K562 (cell line): ENCODE results near the gene RNF19B. TPM values are rescaled to one million over a fixed set of nuclear protein-coding genes. Genes with fewer than 3 reads are reported as not detected.

Experiments used
- ATAC-seq: fragments of 200-7000 bp; cut with Tn5 transposase; 3 replicates; pipeline ENCODE4 v1.9.1; 2020; ENCODE audit warnings: moderate library complexity
- BruUV-seq: library from RNA; stranded (reverse); fragments of 400-500 nt; replicated peaks from 2 replicates; lab custom pipeline; 2021; lab: Mats Ljungman, UMichigan
- CTCF ChIA-PET: fragments of 300-600 bp; formaldehyde crosslinking; extraction: SDS; loops from one replicate; lab custom pipeline; 2021; ENCODE audit warnings: low intra/inter-chr PET ratio; lab: Yijun Ruan, JAX
- POLR2A ChIA-PET: fragments of 300-600, 350-650 bp; sonication (Branson Sonifier 250); formaldehyde crosslinking; extraction: SDS; loops from one replicate; lab custom pipeline; 2021; ENCODE audit warnings: antibody characterized with exemption, inconsistent platforms; lab: Yijun Ruan, JAX
- DNase-seq, 4 experiments: peaks; one replicate each; pipeline versions ENCODE4 v3.0.0 to v3.0.0-alpha.2; 2011 to 2018; ENCODE audit warnings: low spot score in 3 of 4, mixed read lengths in 3 of 4; ENCODE audit errors: extremely low read depth in 1 of 4
- FAIRE-seq: peaks from 2 replicates; lab custom pipeline; 2011; peaks lifted over from hg19 to GRCh38; lab: Jason Lieb, UNC
- H2AFZ ChIP-seq: 2 replicates; pipeline ENCODE4 v1.6.0; 2011; ENCODE audit warnings: low read depth, low read length, control low read depth, inconsistent platforms
- H3K27ac ChIP-seq: fragments of 200-600 bp; 3 replicates; pipeline ENCODE4 v1.8.0; 2011; ENCODE audit warnings: low read depth, mild to moderate bottlenecking, control low read depth, inconsistent platforms, low read length, moderate library complexity, mixed read lengths; ENCODE audit errors: extremely low read depth
- H3K27me3 ChIP-seq, 2 experiments: fragments of 300-600 bp in 1 of 2; 2 replicates in 1 of 2; 3 replicates in 1 of 2; pipeline versions ENCODE4 v1.6.0 to v1.8.0; 2011; ENCODE audit warnings: inconsistent platforms in 2 of 2, low read length in 2 of 2, mild to moderate bottlenecking in 1 of 2, mixed read lengths in 1 of 2, moderate library complexity in 1 of 2; ENCODE audit not compliant: control insufficient read depth in 2 of 2, insufficient read depth in 2 of 2
- H3K36me3 ChIP-seq: fragments of 300-600 bp; 3 replicates; pipeline ENCODE4 v1.8.0; 2011; ENCODE audit warnings: mild to moderate bottlenecking, low read length, inconsistent platforms; ENCODE audit not compliant: control insufficient read depth, insufficient read depth
- H3K4me1 ChIP-seq, 2 experiments: fragments of 200-600 bp in 1 of 2; replicated peaks in 1 of 2; 2 replicates in 1 of 2; 3 replicates in 1 of 2; pipeline versions ENCODE4 v1.5.1 to v1.8.0; 2011; ENCODE audit warnings: inconsistent platforms in 2 of 2, low read length in 2 of 2, mild to moderate bottlenecking in 1 of 2, mixed read lengths in 1 of 2, moderate library complexity in 1 of 2; ENCODE audit not compliant: control insufficient read depth in 2 of 2, insufficient read depth in 2 of 2
- H3K4me2 ChIP-seq: 2 replicates; pipeline ENCODE4 v1.6.1; 2011; ENCODE audit warnings: low read length, control low read depth, inconsistent platforms, mixed read lengths; ENCODE audit not compliant: insufficient read depth
- H3K4me3 ChIP-seq: fragments of 200-600 bp; sonication (generic), shearing (Covaris generic); 2 replicates; pipeline ENCODE4 v1.5.1; 2016; ENCODE audit warnings: control low read depth, inconsistent platforms
- H3K79me2 ChIP-seq: fragments of 200-600 bp; 3 replicates; pipeline ENCODE4 v1.8.0; 2011; ENCODE audit warnings: low read length, inconsistent platforms; ENCODE audit not compliant: control insufficient read depth, insufficient read depth
- H3K9ac ChIP-seq, 2 experiments: 2 replicates each; pipeline versions ENCODE4 v1.6.0 to v1.6.1; 2011; ENCODE audit warnings: low read depth in 2 of 2, low read length in 2 of 2, control low read depth in 1 of 2, inconsistent platforms in 1 of 2, mild to moderate bottlenecking in 1 of 2, mixed read lengths in 1 of 2; ENCODE audit not compliant: insufficient read depth in 1 of 2
- H3K9me1 ChIP-seq: one replicate; pipeline ENCODE4 v1.6.0; 2011; ENCODE audit warnings: inconsistent platforms, mild to moderate bottlenecking, low read length, moderate library complexity; ENCODE audit not compliant: control insufficient read depth, insufficient read depth
- H3K9me3 ChIP-seq: replicated peaks from 2 replicates; pipeline ENCODE4 v1.5.1; 2011; ENCODE audit warnings: low read depth, low read length, inconsistent platforms; ENCODE audit not compliant: control insufficient read depth, insufficient read depth
- H4K20me1 ChIP-seq: replicated peaks from 2 replicates; pipeline ENCODE4 v1.6.1; 2011; ENCODE audit warnings: low read length, inconsistent platforms, mixed read lengths; ENCODE audit not compliant: control insufficient read depth, insufficient read depth
- RFX1 ChIP-seq: fragments of 450-650 bp; IDR thresholded peaks from 2 replicates; pipeline ENCODE4 v1.6.1; 2016; ENCODE audit warnings: mild to moderate bottlenecking, moderate library complexity
- TCF7L2 ChIP-seq: fragments of 150-350 bp; IDR thresholded peaks from 2 replicates; pipeline ENCODE4 v1.6.1; 2016; ENCODE audit warnings: low read depth, mild to moderate bottlenecking, low read length, moderate library complexity
- TRIM25 ChIP-seq: fragments of 450-650 bp; IDR thresholded peaks from 2 replicates; pipeline ENCODE4 v1.7.0; 2016; ENCODE audit warnings: borderline replicate concordance
- ZNF121 ChIP-seq: sonication (generic); formaldehyde crosslinking; conservative IDR thresholded peaks from 2 replicates; pipeline ENCODE4 v1.8.0; 2022; ENCODE audit warnings: missing genetic modification reagents
- ZNF639 ChIP-seq, 2 experiments: fragments of 200-800 bp in 1 of 2; sonication (Bioruptor generic) in 1 of 2; sonication (generic) in 1 of 2; formaldehyde crosslinking in 1 of 2; IDR thresholded peaks in 1 of 2; conservative IDR thresholded peaks in 1 of 2; 2 replicates each; pipeline versions ENCODE4 v1.5.0 to v1.6.1; 2016 to 2020; ENCODE audit warnings: missing compliant biosample characterization in 1 of 2, missing genetic modification characterization in 1 of 2, missing genetic modification reagents in 1 of 2
- WGBS: fragments of 100-300 bp; shearing (Covaris generic); methylation state at CpG from one replicate; pipeline ENCODE4 v1.1.6; 2016; ENCODE audit warnings: low coverage, mixed read lengths; ENCODE audit not compliant: insufficient coverage; ENCODE audit errors: missing lambda C conversion rate; 5-methylcytosine and 5-hydroxymethylcytosine counted together
- in situ Hi-C: fragments of 300-500 bp; cut with MboI; formaldehyde crosslinking; loops from 4 replicates; pipeline ENCODE4 v1.15.0; 2018; ENCODE audit warnings: inconsistent platforms, mixed read lengths
- intact Hi-C: fragments of 100-400 bp; cut with micrococcal nuclease; formaldehyde crosslinking; loops from 2 replicates; pipeline ENCODE4 v1.14.2; 2022
- polyA plus RNA-seq, 8 experiments: library from polyadenylated mRNA; depleted of rRNA in 4 of 8; stranded (reverse) in 5 of 8; unstranded in 3 of 8; fragments of >200 nt; fragmentation: Nextera tagmentation in 2 of 8; fragmentation: Illumina TruSeq in 1 of 8; extraction: Ambion mirVana in 2 of 8; extraction: Trizol in 1 of 8; gene quantifications; 2 replicates each; pipeline versions ENCODE4 v1.2.1 to v1.2.3, GENCODE V29; 2011 to 2014; ENCODE audit warnings: inconsistent platforms in 1 of 8, missing spikeins in 1 of 8
- total RNA-seq, 7 experiments: library from RNA; depleted of rRNA in 6 of 7; stranded (reverse); fragments of >200 nt in 6 of 7; fragmentation: Illumina TruSeq in 2 of 7; extraction: Trizol in 2 of 7; gene quantifications; 2 replicates each; pipeline versions ENCODE4 v1.2.1 to v1.2.3, GENCODE V29; 2011 to 2021; ENCODE audit warnings: low replicate concordance in 1 of 7

Gene RNF19B
- total and polyA plus RNA-seq, 9 of the 15 experiments (the other 6 are each of a cell fraction or from before 2014, with no cell fraction given): 2.6 to 14.9 (median 10.1) TPM

GRCh38 chr1:32918179-32918578, 46.4 kb downstream of the RNF19B start:
- intact Hi-C loops: no loop called here
- Histone ChIP-seq H3K4me1 (peaks cover 0 to 17% of the 10 kb centered on the region in 2 experiments; a peak in 3 of 5 replicates), H3K9me3 (no peaks in the 10 kb centered on the region), H3K36me3 (no peaks in the 10 kb centered on the region), H3K9me1 (no peaks in the 10 kb centered on the region), H2AFZ (no peak overlapping the region), H3K4me2 (no peak overlapping the region), H3K27ac (no peak overlapping the region), H3K9ac (no peak overlapping the region), H4K20me1 (no peaks in the 10 kb centered on the region), H3K79me2 (no peaks in the 10 kb centered on the region), H3K4me3 (no peak overlapping the region), H3K27me3 (peaks cover 13 to 40% of the 10 kb centered on the region in 2 experiments)
- DNase-seq (peak in 1 of 4 experiments; percentile 5), ATAC-seq (no peak), FAIRE-seq (no peak)
- WGBS: 5% methylated on average over 1 of the region's 1 CpG
- BruUV-seq: no TSS peak
- TF ChIP-seq RFX1: peak; percentile 32
- no peak for TF ChIP-seq TCF7L2
- POLR2A ChIA-PET: interaction anchor here (0.9 to 1.3 kb wide), 2 partner anchors 9 to 16 kb away, joined by 3 to 5 read pairs; no protein-coding TSS in a partner anchor
- in situ Hi-C loops: no loop called here
- CTCF ChIA-PET: no interaction called here

DNA sequence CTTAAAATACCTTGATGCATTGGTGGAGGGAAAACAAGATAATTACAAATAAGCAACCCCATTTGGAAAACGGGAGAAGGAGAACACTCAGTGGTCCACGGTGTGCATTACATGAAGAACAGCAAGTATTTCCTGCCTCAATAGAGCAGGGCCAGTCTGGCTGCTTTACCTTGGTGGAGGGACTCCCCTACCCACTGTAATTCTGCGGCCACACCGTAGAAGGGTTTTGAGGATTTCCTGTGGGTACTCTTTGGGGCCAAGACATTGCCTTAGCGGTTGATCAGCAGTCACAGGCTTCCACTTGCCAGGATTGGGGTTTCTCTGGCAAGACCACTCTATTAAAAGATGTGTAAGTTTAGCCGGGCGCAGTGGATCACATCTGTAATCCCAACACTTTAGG, 47.1 kb downstream of the RNF19B start:
- H3K27me3 ChIP-seq: peaks cover 15 to 38% of the 10 kb centered on the region in 2 experiments
- H3K9me3 ChIP-seq: no peaks in the 10 kb centered on the region
- BruUV-seq: no TSS peak
- no peak overlapping the region for H3K9ac ChIP-seq
- peak; percentile 40; the same call in 2 of the 3 replicates for ATAC-seq
- H3K79me2 ChIP-seq: no peaks in the 10 kb centered on the region
- intact Hi-C loops (no loop called here), in situ Hi-C loops (no loop called here)
- no peak for FAIRE-seq
- 22% methylated on average over 7 of the region's 7 CpGs for WGBS
- no peak overlapping the region for H2AFZ ChIP-seq
- ChIA-PET CTCF (no interaction called here), POLR2A (no interaction called here)
- no peaks in the 10 kb centered on the region for H4K20me1 ChIP-seq
- TF ChIP-seq ZNF639 (CRISPR knock-in tag; conservative IDR thresholded peaks at IDR 0.05 in 1 of 2, IDR thresholded peaks at IDR 0.05 in 1 of 2): no peak
- no peak for TF ChIP-seq TRIM25
- TF ChIP-seq ZNF121 (CRISPR knock-in tag): peak; percentile 42; the same call in 1 of the 2 replicates
- no peaks in the 10 kb centered on the region for H3K36me3 ChIP-seq
- no peak overlapping the region for H3K4me2 ChIP-seq
- no peak overlapping the region for H3K27ac ChIP-seq
- DNase-seq: peak in 1 of 4 experiments; percentile 6
- peaks cover 0 to 17% of the 10 kb centered on the region in 2 experiments; a peak in 3 of 5 replicates for H3K4me1 ChIP-seq
- no peaks in the 10 kb centered on the region for H3K9me1 ChIP-seq
- H3K4me3 ChIP-seq: no peak overlapping the region
